ENCODE measurements around the gene ATP8A1.

GRCh38 chr4:42466273-42466844 lies 190.5 kb downstream of the ATP8A1 start:
- TF ChIP-seq CTCF (IDR thresholded peaks at IDR 0.05) = no peak
- TF ChIP-seq POLR2AphosphoS5 (IDR thresholded peaks at IDR 0.05) = no peak

Measured in esophagus muscularis mucosa (tissue), 3 donors.